ENCODE results near the gene SSNA1.
"Not testable (repeated sequence)": the region's sequence is repeated elsewhere in the genome, so short reads cannot be mapped to it uniquely, and the experiment has no call there.

SSNA1 gene

DNA sequence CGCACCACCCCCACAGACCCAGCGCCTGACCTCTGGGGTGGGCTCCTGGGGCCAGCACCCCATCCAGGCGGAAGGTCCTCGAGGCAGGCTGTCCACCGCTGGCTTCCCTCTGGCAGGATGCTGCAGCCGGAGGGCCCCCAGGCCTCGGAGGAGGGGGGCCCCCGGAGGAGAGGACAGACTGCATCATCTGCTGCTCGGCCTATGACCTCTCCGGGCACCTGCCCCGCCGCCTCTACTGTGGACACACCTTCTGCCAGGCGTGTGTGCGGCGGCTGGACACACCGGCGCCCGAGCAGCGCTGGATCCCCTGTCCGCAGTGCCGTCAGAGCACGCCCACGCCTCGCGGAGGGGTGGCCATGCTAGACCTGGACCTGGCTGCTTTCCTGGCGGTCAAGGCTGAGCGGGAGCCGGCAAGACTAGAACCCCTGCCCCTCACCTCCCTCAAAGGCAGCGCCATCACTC lies 40.1 kb downstream of the SSNA1 start:
- in situ Hi-C loops (cut with HindIII; ENCODE audit: low sequenced_read_pairs), result no loop called here

DNA sequence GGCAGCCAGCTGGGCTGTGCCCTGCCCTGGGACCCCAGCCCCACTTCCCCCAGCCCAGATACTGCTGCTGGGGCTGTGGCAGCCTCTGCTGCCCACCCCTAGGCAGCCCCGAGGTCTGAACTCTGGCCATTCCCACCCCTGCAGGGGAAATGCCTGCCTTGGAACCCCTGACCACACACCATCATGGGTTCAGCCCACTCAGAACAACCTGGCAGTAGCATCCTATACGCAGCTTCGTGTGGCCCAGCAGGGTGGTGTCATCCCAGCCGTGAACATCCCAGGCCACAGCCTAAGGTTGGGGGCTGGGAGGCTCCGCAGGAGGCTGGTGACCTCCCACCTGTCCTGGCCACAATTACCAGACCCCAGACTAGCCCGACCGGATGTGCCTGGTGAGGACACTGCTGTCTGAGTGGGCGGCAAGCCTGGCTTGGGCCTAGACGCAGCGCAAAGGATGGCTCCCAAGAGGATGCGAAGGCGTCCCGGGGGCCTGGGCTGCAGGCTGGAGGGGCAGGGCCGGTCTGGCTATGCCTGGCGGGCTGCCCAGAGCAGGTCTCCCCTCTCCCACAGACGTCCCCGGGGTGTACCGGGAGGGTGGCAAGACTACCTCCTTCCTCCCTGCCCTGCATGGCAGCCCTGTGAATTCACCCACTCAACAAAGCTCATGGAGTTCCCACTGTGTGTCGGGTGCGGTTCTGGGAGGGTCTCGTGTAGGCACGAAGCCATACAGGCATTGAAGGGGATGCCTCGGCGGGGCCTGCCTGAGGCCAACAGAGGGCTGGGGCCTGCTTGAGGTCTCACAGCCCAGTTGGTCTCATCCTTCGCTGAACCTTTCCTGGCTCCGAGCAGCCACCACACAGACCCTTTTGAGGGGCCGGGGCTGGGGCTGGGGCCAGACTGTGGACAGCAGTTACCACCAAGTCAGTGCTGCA lies 40.8 kb downstream of the SSNA1 start:
- in situ Hi-C loops (cut with HindIII; ENCODE audit: low sequenced_read_pairs), result no loop called here

DNA sequence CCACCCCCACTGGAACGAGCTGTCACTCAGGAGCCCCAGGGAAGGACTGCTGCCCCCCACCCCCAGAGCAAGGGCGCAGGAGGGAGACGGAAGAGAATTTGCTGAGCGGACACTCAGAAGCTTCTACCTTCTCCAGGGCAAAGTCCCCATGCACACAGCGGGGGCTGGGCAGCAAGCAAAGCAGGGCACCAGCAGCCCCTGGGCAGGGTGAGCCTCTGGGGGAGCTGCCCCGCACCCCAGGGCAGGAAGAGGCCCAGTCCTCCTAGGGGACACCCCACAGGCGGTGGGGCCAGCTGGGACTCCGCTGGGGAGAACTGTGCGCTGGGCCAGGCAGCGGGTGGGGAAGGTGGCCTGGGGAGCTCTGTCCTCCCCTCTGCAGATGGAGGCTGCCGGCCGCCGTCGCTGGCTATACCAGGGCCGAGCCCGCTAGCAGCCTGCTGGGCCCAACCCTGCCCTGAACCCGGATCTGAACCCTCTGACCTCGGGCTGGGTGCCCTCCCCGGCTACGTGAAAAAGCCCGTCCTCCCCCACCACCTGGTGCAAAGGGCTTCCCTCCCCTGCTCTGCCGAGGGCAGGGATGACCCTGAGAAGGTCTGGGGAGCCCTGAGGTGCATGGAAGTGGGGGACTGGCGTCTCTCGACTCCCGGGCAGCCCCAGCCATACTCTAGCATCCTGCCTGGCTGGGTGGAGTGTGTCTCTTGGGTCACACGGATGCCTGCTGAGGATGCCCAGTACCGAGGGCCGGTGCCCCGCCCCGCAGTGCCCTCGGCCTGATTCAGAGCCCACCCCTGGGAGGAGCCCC lies 41.6 kb downstream of the SSNA1 start:
- in situ Hi-C loops (cut with HindIII; ENCODE audit: low sequenced_read_pairs), result no loop called here

GRCh38 chr9:137230705-137231371 lies 42.4 kb downstream of the SSNA1 start, which contains the start of gene SLC34A3:
TSS of gene SLC34A3 (plus strand) at chr9:137230901. CDS start at chr9:137231703, 802 bp downstream.
- in situ Hi-C loops (cut with HindIII; ENCODE audit: low sequenced_read_pairs), result no loop called here

DNA sequence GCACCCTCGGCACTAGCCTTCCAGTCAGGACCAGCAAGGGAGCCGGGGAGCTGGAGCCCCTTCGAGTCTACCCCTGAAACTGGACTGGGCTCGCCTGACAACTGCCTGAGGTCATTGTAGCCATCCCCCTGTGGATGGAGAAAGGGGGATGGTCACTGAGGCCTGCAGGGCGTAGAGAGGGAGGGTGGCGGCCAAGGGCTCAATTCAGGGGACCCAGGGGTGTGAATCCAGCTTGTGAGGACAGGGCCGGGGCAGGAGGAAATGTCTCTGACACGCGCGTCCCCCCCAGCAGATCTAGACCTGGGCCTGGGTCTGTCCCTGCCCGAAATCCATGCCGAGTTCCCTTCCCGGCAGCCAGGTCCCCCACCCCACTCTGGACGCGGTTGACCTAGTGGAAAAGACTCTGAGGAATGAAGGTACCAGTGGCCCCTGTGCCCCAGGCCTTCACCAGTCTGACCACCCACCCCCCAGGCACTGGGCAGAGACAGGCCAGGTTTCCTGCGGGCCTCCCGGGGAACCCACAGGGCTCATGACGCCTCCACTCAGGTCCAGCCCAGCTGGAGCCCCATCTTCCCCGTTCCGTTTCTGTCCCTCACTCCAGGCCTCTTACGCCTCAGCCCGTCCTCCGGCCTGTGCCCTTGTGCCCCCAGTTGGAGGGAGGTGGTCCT lies 43.0 kb downstream of the SSNA1 start:
- in situ Hi-C loops (cut with HindIII; ENCODE audit: low sequenced_read_pairs), result no loop called here

DNA sequence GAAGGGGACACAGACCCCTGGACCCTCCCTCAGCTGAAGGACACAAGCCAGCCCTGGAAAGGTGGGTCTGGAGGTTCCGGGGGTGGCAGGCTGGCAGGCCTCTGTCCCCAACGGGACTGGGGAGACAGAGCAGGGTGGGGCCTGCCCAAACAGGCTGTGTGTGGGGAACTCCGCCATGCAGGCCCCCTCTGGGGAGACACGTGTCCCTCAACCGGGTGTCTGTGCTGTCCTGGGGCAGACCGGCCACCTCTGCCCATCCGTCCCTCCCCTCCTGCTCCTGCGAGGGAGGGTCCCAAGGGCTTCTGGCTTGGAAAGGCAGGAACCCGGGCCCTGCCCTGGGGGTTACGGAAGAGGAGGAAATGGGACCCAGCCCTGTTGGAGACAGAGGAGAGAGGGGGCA lies 43.6 kb downstream of the SSNA1 start:
- in situ Hi-C loops (cut with HindIII; ENCODE audit: low sequenced_read_pairs), result no loop called here

DNA sequence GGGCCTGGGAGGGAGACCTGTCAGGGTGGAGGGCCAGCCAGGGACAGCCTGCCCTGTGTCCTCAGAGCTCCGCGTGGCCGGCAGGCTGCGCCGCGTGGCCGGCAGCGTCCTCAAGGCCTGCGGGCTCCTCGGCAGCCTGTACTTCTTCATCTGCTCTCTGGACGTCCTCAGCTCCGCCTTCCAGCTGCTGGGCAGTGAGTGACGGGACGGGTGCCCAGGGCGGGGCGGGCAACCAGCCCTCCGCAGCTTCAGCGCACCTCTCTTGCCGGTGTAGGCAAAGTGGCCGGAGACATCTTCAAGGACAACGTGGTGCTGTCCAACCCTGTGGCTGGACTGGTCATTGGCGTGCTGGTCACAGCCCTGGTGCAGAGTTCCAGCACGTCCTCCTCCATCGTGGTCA lies 44.0 kb downstream of the SSNA1 start:
- in situ Hi-C loops (cut with HindIII; ENCODE audit: low sequenced_read_pairs), result no loop called here

DNA sequence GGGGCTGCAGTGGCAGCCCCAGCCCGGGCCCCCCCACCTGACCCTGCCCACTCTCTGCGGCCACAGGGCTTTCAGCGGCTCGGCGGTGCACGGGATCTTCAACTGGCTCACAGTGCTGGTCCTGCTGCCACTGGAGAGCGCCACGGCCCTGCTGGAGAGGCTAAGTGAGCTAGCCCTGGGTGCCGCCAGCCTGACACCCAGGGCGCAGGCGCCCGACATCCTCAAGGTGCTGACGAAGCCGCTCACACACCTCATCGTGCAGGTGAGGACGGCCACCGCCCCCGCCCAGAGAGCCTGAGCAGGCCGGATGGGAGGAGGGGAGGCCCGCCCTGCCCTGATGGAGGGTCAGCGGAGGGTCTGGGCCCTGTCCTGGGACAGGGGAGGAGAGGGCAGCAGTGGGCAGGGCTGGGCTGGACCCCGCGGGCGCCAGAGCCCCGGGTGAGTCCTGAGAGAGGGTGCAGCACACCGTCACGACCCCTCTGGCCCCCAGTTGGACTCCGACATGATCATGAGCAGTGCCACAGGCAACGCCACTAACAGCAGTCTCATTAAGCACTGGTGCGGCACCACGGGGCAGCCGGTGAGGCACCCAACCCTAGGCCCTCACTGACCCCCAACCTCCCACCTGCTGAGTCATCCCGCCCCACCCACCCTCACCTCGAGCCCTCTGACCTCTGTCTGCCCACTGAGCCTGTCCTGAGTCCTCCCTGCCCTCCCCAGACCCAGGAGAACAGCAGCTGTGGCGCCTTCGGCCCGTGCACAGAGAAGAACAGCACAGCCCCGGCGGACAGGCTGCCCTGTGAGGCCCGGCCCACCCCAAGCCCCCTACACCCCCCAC lies 44.9 kb downstream of the SSNA1 start:
- in situ Hi-C loops (cut with HindIII; ENCODE audit: low sequenced_read_pairs), result no loop called here

DNA sequence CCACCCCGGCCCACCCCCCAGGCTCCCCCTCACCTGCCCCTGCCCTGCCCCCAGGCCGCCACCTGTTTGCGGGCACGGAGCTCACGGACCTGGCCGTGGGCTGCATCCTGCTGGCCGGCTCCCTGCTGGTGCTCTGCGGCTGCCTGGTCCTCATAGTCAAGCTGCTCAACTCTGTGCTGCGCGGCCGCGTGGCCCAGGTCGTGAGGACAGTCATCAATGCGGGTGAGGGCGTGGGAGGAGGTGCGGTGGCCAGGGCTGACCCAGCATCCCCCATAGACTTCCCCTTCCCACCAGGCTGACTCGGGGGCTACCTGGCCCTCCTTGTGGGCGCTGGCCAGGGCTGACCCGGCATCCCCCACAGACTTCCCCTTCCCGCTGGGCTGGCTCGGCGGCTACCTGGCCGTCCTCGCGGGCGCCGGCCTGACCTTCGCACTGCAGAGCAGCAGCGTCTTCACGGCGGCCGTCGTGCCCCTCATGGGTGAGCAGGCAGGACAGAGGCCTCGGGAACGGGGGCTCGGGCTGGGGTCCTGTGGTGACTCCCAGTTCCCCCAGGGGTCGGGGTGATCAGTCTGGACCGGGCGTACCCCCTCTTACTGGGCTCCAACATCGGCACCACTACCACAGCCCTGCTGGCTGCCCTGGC lies 45.7 kb downstream of the SSNA1 start:
- in situ Hi-C loops (cut with HindIII; ENCODE audit: low sequenced_read_pairs), result no loop called here

GRCh38 chr9:137234758-137235423 lies 46.4 kb downstream of the SSNA1 start:
- in situ Hi-C loops (cut with HindIII; ENCODE audit: low sequenced_read_pairs), result no loop called here

DNA sequence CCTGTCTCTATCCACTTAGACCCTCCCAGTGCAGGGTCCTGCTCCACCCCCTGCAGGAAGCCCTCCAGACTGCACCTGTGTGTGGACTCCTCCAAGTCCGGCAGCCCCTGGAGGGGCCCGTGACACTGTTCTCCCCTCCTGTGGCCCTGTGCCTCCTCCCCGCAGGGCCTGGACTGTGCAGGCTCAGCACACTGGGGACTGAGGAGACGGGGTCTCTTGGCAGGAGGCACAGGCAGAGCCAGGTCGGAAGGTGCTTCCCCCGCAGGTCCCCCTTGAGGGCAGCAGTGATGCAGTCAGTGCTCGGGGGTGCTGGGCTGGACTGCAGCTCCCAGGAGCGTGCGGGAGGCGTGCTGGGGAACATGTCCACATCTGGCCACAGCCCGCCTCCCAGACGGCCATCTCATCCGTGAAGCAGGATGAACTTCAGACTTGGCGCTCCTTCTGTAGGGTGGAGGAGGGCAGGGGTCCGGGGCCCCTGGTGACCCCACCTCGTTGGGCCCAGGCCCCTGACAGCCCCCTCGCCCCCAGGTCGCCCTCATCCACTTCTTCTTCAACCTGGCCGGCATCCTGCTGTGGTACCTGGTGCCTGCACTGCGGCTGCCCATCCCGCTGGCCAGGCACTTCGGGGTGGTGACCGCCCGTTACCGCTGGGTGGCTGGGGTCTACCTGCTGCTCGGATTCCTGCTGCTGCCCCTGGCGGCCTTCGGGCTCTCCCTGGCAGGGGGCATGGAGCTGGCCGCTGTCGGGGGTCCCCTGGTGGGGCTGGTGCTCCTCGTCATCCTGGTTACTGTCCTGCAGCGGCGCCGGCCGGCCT lies 47.2 kb downstream of the SSNA1 start:
- in situ Hi-C loops (cut with HindIII; ENCODE audit: low sequenced_read_pairs), result no loop called here

- in situ Hi-C loops (cut with HindIII; ENCODE audit: low sequenced_read_pairs), result no loop called here
Observed at GRCh38 chr9:137236238-137236935, 47.9 kb downstream of the SSNA1 start.

DNA sequence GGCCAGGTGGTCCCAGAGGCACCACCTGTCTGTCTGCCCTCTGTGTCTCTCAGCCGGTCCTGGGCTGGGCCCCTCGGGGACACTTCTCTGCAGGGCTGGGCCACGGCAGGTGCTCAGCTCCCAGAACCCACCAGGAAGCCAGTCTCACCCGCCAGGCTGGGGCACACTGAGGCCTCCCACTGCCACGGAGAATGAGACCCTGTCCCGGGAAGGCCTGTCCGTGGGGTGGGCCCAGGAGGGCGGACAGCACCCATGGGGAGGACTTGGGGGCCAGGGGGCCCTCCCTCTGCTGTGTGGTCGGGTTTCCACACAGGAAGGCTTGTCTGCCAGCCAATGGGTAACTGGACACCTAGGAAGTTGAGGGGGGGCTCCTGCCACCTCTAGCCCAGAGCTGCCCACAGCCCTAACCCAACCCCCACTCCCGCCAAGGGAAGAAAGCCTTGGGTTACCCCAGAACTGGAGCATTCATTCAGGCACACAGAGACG lies 48.5 kb downstream of the SSNA1 start:
- in situ Hi-C loops (cut with HindIII; ENCODE audit: low sequenced_read_pairs), result no loop called here

DNA sequence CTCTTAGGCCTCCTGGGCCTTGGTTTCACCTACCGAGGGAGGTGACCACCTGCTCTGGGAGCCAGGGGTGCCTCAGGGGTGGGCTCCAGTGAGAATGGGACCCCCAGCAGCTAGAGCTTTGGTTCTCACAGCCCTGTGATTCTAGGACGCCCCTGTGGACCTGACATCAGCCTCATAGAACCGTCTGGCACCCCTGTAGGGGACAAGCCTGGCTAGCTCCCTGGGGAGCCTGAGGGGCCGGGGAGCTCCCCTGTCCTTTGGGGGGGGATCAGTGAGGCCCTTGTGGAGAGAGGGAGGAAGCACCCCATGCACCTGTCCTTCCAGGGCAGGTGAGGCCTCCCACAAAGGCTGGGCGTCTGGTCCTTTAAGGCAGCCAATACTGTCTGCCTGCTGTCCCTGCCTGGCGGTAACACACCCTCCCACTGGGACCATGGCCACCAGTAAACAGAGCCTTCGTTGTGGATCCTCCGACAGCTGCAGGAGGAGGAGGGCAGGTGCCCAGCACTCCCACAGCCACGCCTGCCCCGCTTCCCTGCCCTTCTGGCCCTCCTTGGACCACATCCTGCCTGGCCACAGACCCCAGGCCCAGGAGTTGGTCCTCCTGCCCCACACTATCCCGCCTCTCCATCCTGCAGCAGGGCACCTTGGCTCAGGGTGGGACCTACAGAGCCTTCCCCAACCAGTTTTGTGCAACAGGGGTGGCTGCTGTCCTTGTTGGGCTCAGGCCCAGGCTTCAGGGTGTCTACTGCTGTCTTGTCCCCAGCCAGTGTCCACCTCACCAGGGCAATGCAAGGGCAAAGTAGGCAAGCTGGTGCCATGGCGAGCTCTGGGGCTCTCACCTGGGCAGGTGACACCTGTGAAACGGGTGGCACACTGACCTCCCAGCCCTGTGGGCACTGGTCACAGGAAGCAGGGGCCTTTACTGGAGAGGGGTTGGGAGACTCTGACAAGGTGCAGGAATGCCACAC lies 49.6 kb downstream of the SSNA1 start:
- in situ Hi-C loops (cut with HindIII; ENCODE audit: low sequenced_read_pairs), result no loop called here

DNA sequence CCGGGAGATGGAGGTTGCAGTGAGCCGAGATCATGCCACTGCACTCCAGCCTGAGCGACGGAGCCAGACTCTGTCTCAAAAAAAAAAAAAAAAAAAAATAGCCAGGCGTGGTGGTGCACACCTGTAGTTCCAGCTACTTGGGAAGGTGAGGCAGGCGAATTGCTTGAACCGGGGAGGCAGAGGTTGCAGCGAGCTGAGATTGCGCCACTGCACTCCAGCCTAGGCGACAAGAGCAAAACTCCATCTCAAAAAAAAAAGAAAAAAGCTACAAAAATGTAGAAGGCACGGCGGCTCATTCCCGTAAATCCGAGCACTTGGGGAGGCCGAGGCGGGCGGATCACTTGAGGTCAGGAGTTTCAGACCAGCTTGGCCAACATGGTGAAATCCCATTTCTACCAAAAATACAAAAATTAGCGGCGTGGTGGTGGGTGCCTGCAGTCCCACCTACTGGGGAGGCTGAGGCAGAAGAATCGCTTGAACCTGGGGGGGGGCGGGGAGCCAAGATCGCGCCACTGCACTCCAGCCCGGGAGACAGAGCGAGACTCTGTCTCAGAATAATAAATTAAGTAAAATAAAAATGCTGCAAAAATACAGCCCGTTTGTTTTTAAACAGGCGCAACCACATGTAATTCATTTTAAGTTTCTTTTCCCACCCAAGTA lies 51.2 kb downstream of the SSNA1 start:
- in situ Hi-C loops (cut with HindIII; ENCODE audit: low sequenced_read_pairs), result not testable (repeated sequence)
